ENCODE results near the gene LCN12. TPM values are rescaled to one million over a fixed set of nuclear protein-coding genes. Genes with fewer than 3 reads are reported as not detected.

LCN12 gene
- total RNA-seq, 1 experiment from 2014 or later: 2.5 TPM

GRCh38 chr9:136910197-136910900 lies 41.7 kb upstream of the LCN12 start:
- ChIA-PET CTCF (interaction anchor here (0.5 kb wide), 1 partner anchor 29 kb away, joined by 3 read pairs; no protein-coding TSS in a partner anchor), POLR2A (no interaction called here)
- Histone ChIP-seq H3K36me3 (ENCODE audit: control insufficient read depth, insufficient read depth, low read length) (peaks cover 3% of the 10 kb centered on the region; the same call in 1 of the 2 replicates), H3K27ac (ENCODE audit: low read length) (no peak overlapping the region), H3K9me3 (ENCODE audit: control insufficient read depth, insufficient read depth, low read depth, low read length) (no peaks in the 10 kb centered on the region), H3K4me3 (ENCODE audit: low read depth in 2 of 2, low read length in 2 of 2) (no peak overlapping the region), H3K4me1 (ENCODE audit: control insufficient read depth, insufficient read depth, low read length) (no peaks in the 10 kb centered on the region), H3K27me3 (ENCODE audit: control insufficient read depth, insufficient read depth, low read length) (no peaks in the 10 kb centered on the region)
- intact Hi-C loops (cut with micrococcal nuclease; ENCODE audit: unreplicated experiment) (no loop called here), in situ Hi-C loops (cut with HindIII; ENCODE audit: low pct_unique_long_range_greater_than_20kb, low sequenced_read_pairs) (no loop called here)
- TF ChIP-seq REST (IDR thresholded peaks at IDR 0.05; ENCODE audit: insufficient read depth in 1 of 2, low read depth in 2 of 2, low read length in 1 of 2): no peak
- TF ChIP-seq TCF7L2 (IDR thresholded peaks at IDR 0.05; ENCODE audit: low read depth, low read length): no peak
- TF ChIP-seq SIN3A (IDR thresholded peaks at IDR 0.05; ENCODE audit: borderline replicate concordance, insufficient read depth, low read depth, low read length): no peak
- TF ChIP-seq CTCF (IDR thresholded peaks at IDR 0.05): no peak
- TF ChIP-seq POLR2AphosphoS5 (IDR thresholded peaks at IDR 0.05; ENCODE audit: low read depth, low read length): no peak
- ATAC-seq (no peak; the same call in 1 of the 2 replicates), DNase-seq (ENCODE audit: low read depth, low spot score) (no peak)
- BruUV-seq (replicated peaks): no TSS peak

- Histone ChIP-seq H3K27me3 (ENCODE audit: control insufficient read depth, insufficient read depth, low read length) (no peaks in the 10 kb centered on the region), H3K4me3 (ENCODE audit: low read depth in 2 of 2, low read length in 2 of 2) (no peak overlapping the region), H3K9me3 (ENCODE audit: control insufficient read depth, insufficient read depth, low read depth, low read length) (no peaks in the 10 kb centered on the region), H3K4me1 (ENCODE audit: control insufficient read depth, insufficient read depth, low read length) (no peaks in the 10 kb centered on the region), H3K27ac (ENCODE audit: low read length) (no peak overlapping the region), H3K36me3 (ENCODE audit: control insufficient read depth, insufficient read depth, low read length) (peaks cover 2% of the 10 kb centered on the region; the same call in 1 of the 2 replicates)
- in situ Hi-C loops (cut with HindIII; ENCODE audit: low pct_unique_long_range_greater_than_20kb, low sequenced_read_pairs) (no loop called here), intact Hi-C loops (cut with micrococcal nuclease; ENCODE audit: unreplicated experiment) (no loop called here)
- no TSS peak for BruUV-seq (replicated peaks)
- ATAC-seq (peak; percentile 54; the same call in 1 of the 2 replicates), DNase-seq (ENCODE audit: low read depth, low spot score) (no peak)
- ChIA-PET POLR2A (no interaction called here), CTCF (no interaction called here)
- TF ChIP-seq POLR2AphosphoS5 (IDR thresholded peaks at IDR 0.05; ENCODE audit: low read depth, low read length): no peak
- no peak for TF ChIP-seq TCF7L2 (IDR thresholded peaks at IDR 0.05; ENCODE audit: low read depth, low read length)
- TF ChIP-seq SIN3A (IDR thresholded peaks at IDR 0.05; ENCODE audit: borderline replicate concordance, insufficient read depth, low read depth, low read length): no peak
- no peak for TF ChIP-seq REST (IDR thresholded peaks at IDR 0.05; ENCODE audit: insufficient read depth in 1 of 2, low read depth in 2 of 2, low read length in 1 of 2)
- no peak for TF ChIP-seq CTCF (IDR thresholded peaks at IDR 0.05)
Observed at GRCh38 chr9:136910901-136911245, 41.2 kb upstream of the LCN12 start.

Measured in Panc1 (cell line).